Naive thymus-derived CD8-positive, alpha-beta T cell (primary cell): Measurements from ENCODE around the gene POLE4. TPM values are rescaled to one million over a fixed set of nuclear protein-coding genes. Genes with fewer than 3 reads are reported as not detected.

Experiments
- ATAC-seq, 2 donors: fragments of 150-1000 bp; cut with Tn5 transposase in 1 of 2; sonication (Bioruptor Pico), chemical (Tn5 transposase) in 1 of 2; 1 replicate in 1 of 2; 2 replicates in 1 of 2; pipeline ENCODE4 v1.10.0; 2021; ENCODE audit warnings: mild to moderate bottlenecking in 2 of 2, moderate library complexity in 2 of 2
- POLR2A ChIA-PET: fragments of 350-600 bp; sonication (Branson Sonifier 250); formaldehyde crosslinking; loops from one replicate; lab custom pipeline; 2021; ENCODE audit warnings: antibody characterized with exemption; lab: Charles Lee
- DNase-seq, 10 donors: peaks; one replicate each; pipeline versions ENCODE4 v3.0.0 to v3.0.0-alpha.2; 2020 to 2022
- H3K27ac Mint-ChIP-seq, 10 donors: one replicate each; pipeline ENCODE4 v1.8.0; 2020 to 2022; ENCODE audit warnings: mild to moderate bottlenecking in 10 of 10, mixed read lengths in 10 of 10, moderate library complexity in 4 of 10, inconsistent platforms in 1 of 10
- H3K27me3 Mint-ChIP-seq, 5 donors: one replicate each; pipeline ENCODE4 v1.8.0; 2021 to 2022; ENCODE audit warnings: mixed read lengths in 5 of 5
- H3K36me3 Mint-ChIP-seq, 3 donors: one replicate each; pipeline ENCODE4 v1.8.0; 2020 to 2022; ENCODE audit warnings: mixed read lengths in 3 of 3, mild to moderate bottlenecking in 2 of 3, inconsistent platforms in 1 of 3
- H3K4me1 Mint-ChIP-seq, 4 donors: one replicate each; pipeline ENCODE4 v1.8.0; 2021 to 2022; ENCODE audit warnings: mixed read lengths in 4 of 4
- H3K4me3 Mint-ChIP-seq, 10 donors: one replicate each; pipeline ENCODE4 v1.8.0; 2020 to 2022; ENCODE audit warnings: mild to moderate bottlenecking in 10 of 10, mixed read lengths in 10 of 10, moderate library complexity in 6 of 10, inconsistent platforms in 1 of 10
- H3K9me3 Mint-ChIP-seq, 9 donors: one replicate each; pipeline ENCODE4 v1.8.0; 2020 to 2022; ENCODE audit warnings: mixed read lengths in 9 of 9, mild to moderate bottlenecking in 3 of 9, inconsistent platforms in 1 of 9, moderate library complexity in 1 of 9
- polyA plus RNA-seq, 3 donors: library from polyadenylated mRNA; unstranded; fragments of 300-500 nt; fragmentation: Illumina TruSeq; gene quantifications; one replicate each; pipeline ENCODE4 v1.2.3, GENCODE V29; 2021
- total RNA-seq, 8 experiments: library from RNA in 2 of 8; stranded (reverse) in 2 of 8; gene quantifications; one replicate each; pipeline ENCODE4 v1.2.3 and lab custom pipeline; 2021 to 2026

POLE4 gene
- total and polyA plus RNA-seq, 5 experiments from 2014 or later, result 49.0 to 163 (median 108) TPM

DNA sequence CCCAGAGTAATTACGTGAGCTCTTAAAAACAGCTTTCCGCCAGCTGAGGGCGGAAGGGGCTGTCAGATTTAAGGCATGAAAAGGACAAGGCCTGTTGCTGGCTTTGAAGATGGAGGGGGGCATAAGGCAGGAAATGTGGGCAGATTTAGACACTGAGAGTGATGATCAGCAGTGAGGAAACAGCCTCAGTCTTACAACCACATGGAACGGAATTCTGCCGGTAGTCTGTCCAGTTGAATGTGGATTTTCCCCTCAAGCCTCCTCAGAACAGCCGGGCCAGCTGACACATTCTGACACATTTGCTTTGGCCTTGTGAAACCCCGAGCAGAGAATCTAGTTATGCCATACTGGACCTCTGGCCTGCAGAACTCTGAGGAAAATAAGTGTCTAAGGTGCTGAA lies 16.6 kb downstream of the POLE4 start:
- peaks cover 0 to 39% (median 24%) of the 10 kb centered on the region in 3 donors for H3K36me3 Mint-ChIP-seq
- H3K27me3 Mint-ChIP-seq, result no peaks in the 10 kb centered on the region
- H3K4me3 Mint-ChIP-seq, result no peak overlapping the region
- POLR2A ChIA-PET, result no interaction called here
- H3K4me1 Mint-ChIP-seq, result peaks cover 3 to 9% (median 7%) of the 10 kb centered on the region in 4 donors
- DNase-seq, result no peak
- no peaks in the 10 kb centered on the region for H3K9me3 Mint-ChIP-seq
- ATAC-seq, result no peak
- H3K27ac Mint-ChIP-seq, result no peak overlapping the region

DNA sequence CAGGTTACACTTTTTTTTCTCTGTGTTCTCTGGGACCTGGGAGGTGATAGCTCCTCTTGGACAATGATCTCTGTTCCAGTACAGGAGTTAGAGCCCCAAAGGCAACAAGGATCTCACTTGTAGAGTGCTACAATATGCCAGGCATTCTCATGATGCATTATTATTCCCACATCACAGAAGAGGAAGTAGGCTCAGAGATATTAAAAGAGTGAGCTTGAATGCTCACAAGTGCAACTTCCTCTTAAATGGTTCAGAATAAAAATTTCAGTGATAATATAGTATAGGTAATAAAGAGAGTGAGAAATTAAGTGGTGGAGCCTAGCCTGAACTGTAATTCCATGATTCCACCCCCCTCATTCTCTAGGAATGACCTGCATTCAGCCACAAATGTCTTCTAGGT lies 21.4 kb downstream of the POLE4 start:
- no peak for ATAC-seq
- no peak overlapping the region for H3K4me3 Mint-ChIP-seq
- H3K9me3 Mint-ChIP-seq, result no peaks in the 10 kb centered on the region
- DNase-seq, result no peak
- POLR2A ChIA-PET, result no interaction called here
- H3K27me3 Mint-ChIP-seq, result no peaks in the 10 kb centered on the region
- H3K36me3 Mint-ChIP-seq, result peaks cover 0 to 30% (median 26%) of the 10 kb centered on the region in 3 donors
- no peak overlapping the region for H3K27ac Mint-ChIP-seq
- H3K4me1 Mint-ChIP-seq, result peaks cover 3 to 14% (median 9%) of the 10 kb centered on the region in 4 donors

DNA sequence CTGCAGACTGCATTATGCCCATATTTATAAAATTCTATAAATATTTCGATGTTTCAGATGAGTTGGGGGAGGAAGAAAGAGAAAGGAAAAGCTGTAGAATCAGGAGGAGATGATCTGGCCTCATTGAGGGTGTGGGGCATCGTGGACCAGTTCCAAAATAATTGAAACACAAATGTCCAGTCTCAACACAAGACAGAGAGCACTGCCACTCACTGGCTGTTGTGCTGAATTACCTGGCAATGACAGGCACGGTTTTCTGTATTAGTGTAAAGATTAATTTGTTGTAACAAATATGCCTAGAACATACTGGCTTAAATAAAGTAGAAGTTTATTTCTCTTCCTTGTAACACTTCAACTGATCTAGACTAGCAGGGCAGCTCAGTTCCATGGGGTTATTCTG lies 24.1 kb downstream of the POLE4 start:
- no peaks in the 10 kb centered on the region for H3K27me3 Mint-ChIP-seq
- H3K4me3 Mint-ChIP-seq, result no peak overlapping the region
- H3K36me3 Mint-ChIP-seq, result peaks cover 0 to 45% (median 14%) of the 10 kb centered on the region in 3 donors
- H3K9me3 Mint-ChIP-seq, result peaks cover 0 to 12% (median 0%) of the 10 kb centered on the region in 9 donors
- H3K27ac Mint-ChIP-seq, result no peak overlapping the region
- H3K4me1 Mint-ChIP-seq, result peaks cover 3 to 17% (median 7%) of the 10 kb centered on the region in 4 donors
- POLR2A ChIA-PET, result no interaction called here
- ATAC-seq, result no peak
- no peak for DNase-seq

DNA sequence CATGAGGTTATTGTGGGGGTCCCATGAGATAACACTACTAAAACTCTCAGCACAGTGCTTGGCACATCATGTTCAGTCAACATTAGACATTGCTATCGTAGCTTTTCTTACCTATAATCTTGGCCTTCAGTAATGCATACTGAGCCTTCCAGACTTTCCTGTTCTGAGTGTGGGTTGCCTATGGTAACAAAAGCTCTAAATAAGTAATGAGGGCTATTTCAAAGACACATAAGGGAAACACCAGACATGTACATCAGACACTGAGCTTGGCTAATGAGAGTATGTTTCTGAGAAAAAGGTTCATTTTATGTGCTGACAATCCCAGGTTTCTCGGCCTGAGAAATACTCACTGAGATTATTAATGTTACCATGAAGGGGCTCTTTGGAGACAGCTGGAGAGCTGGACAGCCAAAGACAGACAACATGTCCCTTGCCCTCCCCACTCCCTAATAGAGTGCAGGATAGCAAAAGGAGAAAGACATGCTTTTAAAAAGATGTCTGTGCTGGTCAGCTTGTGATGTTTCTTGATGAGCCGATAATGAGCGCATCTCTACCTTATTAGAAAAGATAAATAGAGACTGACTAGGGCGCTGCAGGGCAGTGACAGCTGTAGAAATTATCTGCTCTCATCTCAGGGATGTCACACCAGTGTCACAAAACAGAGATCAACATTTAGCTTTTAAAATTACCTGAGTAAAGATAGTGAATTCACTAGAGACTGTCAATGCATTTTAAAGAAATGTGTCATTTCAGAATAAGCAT lies 25.4 kb downstream of the POLE4 start:
- POLR2A ChIA-PET, result no interaction called here
- Mint-ChIP-seq H3K4me1 (peaks cover 3 to 17% (median 7%) of the 10 kb centered on the region in 4 donors), H3K27me3 (no peaks in the 10 kb centered on the region), H3K27ac (no peak overlapping the region), H3K9me3 (peaks cover 0 to 17% (median 0%) of the 10 kb centered on the region in 9 donors), H3K36me3 (peaks cover 0 to 46% (median 13%) of the 10 kb centered on the region in 3 donors), H3K4me3 (no peak overlapping the region)
- ATAC-seq (no peak), DNase-seq (no peak)

DNA sequence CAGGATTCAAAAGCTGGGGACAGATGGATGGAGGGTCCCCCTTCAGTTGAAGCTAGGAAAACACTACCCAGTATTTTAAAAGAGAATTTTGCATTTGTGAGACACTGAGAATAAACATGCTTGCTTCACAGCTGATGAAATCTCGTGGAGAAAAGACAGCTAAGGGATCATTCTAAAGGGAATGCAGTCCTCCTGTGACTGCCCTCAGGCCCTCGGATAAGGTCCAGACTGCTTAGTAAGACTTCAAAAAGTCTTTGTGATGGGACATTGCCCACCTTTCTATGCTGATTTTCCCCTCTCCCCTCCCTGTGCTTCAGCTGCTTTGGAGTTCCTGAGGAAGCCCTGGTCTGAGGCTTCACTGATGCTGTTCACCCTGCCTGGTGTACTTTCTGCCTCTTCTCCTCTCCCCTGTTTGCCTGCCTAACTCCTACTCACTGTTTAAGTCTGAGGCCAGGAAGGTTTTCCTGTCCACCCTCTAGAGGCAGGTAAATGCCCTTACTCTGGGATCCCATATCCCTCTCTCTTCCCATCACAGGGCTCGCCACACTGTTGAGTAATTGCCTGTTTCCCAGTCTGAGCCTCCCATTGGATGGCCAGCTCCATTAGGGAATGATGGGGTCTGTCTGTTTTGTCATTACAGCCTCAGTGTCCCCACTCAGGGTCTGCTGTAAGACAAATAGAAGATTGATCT lies 26.6 kb downstream of the POLE4 start:
- POLR2A ChIA-PET, result no interaction called here
- Mint-ChIP-seq H3K36me3 (peaks cover 8 to 44% (median 13%) of the 10 kb centered on the region in 3 donors), H3K27ac (peak overlapping the region in 2 of 10 donors; percentile 51 to 74), H3K9me3 (peaks cover 0 to 26% (median 0%) of the 10 kb centered on the region in 9 donors), H3K4me1 (peaks cover 0 to 10% (median 2%) of the 10 kb centered on the region in 4 donors), H3K4me3 (no peak overlapping the region), H3K27me3 (no peaks in the 10 kb centered on the region)
- DNase-seq (no peak), ATAC-seq (no peak)

DNA sequence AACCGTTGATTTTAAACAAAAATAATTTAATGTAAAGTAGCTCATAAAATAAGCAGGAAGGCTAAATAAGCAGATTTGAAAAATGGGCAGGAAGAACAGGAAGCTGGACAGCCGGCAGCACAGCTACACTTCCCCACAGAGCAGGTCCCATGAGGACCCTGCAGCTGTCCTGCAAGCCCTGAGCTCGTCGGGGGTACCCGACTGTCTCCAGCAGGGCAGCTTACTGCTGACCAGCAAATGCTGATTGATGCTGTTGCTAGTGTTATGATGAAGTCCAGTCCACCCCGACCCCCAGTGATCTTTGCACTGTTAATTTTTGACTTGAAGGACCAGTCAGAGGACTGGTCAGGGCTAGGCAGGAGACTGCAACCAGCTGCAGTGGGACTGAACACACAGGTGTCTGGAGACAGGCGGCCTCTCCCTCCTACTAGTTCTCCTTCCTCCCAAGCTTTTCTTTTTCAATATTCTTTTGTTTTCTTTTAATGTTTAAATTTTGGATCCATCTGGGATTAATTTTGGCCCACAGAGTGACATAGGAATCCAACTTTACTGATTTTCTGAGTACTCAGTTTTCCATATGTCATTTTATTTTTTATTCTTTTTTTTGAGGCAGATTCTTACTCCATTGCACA lies 27.7 kb downstream of the POLE4 start:
- ATAC-seq, result no peak
- POLR2A ChIA-PET, result no interaction called here
- Mint-ChIP-seq H3K27ac (no peak overlapping the region), H3K4me3 (no peak overlapping the region), H3K4me1 (peaks cover 0 to 5% (median 2%) of the 10 kb centered on the region in 4 donors), H3K9me3 (peaks cover 0 to 26% (median 0%) of the 10 kb centered on the region in 9 donors), H3K27me3 (no peaks in the 10 kb centered on the region), H3K36me3 (peaks cover 10 to 44% (median 11%) of the 10 kb centered on the region in 3 donors)
- no peak for DNase-seq

DNA sequence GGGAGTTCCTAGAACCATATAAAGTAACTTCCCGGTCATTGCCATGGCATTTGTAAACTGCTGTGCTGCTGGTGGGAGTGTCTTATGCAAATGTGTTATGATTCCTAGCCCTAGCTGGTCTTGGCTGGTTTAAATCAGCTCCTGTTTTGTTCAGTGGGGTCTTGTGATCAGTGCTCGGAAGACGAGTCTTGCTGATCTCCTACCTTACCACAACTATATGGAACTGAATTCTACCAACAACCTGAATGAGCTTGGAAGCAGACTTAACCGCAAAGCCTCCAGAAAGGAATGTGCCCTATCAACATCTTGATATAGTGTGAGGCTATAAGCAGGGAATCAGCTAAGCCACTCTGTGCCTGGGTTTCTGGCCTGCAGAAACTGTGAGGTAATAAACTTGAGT lies 33.5 kb downstream of the POLE4 start:
- peaks cover 2 to 7% (median 3%) of the 10 kb centered on the region in 4 donors for H3K4me1 Mint-ChIP-seq
- no peak for ATAC-seq
- POLR2A ChIA-PET, result no interaction called here
- H3K36me3 Mint-ChIP-seq, result peaks cover 9 to 22% (median 11%) of the 10 kb centered on the region in 3 donors
- no peaks in the 10 kb centered on the region for H3K27me3 Mint-ChIP-seq
- H3K27ac Mint-ChIP-seq, result no peak overlapping the region
- H3K4me3 Mint-ChIP-seq, result no peak overlapping the region
- DNase-seq, result no peak
- peaks cover 0 to 25% (median 0%) of the 10 kb centered on the region in 9 donors for H3K9me3 Mint-ChIP-seq

DNA sequence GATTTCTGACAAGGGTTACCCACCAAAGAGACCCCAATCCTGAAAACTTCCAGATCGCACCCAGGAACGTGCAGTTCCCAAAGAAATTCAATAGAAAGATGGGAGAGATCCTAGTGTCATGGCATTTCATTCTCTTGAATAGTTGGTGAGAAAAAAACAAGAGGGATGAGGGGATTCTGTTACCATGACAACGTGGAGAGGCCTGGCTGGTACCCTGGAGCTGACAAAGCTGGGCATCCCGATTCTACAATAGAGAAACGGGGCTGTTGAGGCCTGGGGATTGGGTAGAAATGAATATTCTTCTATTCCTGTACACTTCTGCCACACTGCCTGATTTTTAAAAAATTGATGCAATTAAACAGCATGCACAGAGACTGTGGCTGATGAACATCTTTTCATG lies 41.0 kb downstream of the POLE4 start:
- Mint-ChIP-seq H3K27ac (no peak overlapping the region), H3K27me3 (no peaks in the 10 kb centered on the region), H3K4me1 (peaks cover 0 to 2% (median 0%) of the 10 kb centered on the region in 4 donors), H3K9me3 (peaks cover 0 to 5% (median 0%) of the 10 kb centered on the region in 9 donors), H3K4me3 (no peak overlapping the region), H3K36me3 (peaks cover 3 to 42% (median 22%) of the 10 kb centered on the region in 3 donors)
- POLR2A ChIA-PET, result no interaction called here
- DNase-seq (no peak), ATAC-seq (no peak)

DNA sequence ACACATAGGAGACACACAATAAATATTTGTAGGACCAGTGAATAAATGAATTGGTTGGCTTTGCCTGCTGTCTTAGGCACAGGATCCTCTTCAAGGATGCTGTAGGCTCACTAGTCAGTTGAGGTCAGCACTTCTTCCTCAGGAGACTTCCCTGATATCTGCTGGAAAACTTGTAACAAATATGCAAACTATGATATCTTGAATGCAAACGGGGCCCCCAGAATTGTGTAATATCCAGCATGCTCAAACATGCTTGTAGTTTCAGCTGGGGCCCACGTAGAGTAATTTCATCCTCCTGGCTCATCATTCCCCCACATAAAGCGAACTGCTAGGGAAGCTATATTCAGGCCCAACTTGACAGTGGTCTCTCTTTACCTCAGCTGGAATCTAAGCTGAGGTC lies 43.6 kb downstream of the POLE4 start:
- Mint-ChIP-seq H3K27ac (no peak overlapping the region), H3K4me3 (no peak overlapping the region), H3K4me1 (peaks cover 0 to 4% (median 0%) of the 10 kb centered on the region in 4 donors), H3K36me3 (peaks cover 15 to 44% (median 30%) of the 10 kb centered on the region in 3 donors), H3K9me3 (peaks cover 0 to 6% (median 1%) of the 10 kb centered on the region in 9 donors), H3K27me3 (no peaks in the 10 kb centered on the region)
- DNase-seq (no peak), ATAC-seq (no peak)
- POLR2A ChIA-PET, result no interaction called here

DNA sequence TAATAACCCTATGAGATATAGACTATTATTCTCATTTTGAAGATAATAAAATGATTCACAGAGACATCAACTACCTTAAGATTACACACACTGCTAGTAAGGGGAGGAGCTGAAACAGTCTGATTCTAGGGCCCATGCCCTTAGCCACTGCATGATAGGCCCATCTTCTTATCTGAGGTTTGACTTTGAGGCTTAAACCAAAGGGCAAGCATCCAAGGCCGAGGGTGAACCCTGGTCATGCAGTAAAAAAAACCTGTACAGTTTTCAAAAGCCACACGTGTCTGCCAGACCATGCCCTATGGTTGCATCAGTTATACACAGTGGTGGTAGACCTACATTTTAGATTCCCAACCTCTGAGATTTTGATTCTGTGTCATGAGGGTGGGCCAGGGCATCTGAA lies 44.8 kb downstream of the POLE4 start:
- POLR2A ChIA-PET, result no interaction called here
- no peaks in the 10 kb centered on the region for H3K27me3 Mint-ChIP-seq

DNA sequence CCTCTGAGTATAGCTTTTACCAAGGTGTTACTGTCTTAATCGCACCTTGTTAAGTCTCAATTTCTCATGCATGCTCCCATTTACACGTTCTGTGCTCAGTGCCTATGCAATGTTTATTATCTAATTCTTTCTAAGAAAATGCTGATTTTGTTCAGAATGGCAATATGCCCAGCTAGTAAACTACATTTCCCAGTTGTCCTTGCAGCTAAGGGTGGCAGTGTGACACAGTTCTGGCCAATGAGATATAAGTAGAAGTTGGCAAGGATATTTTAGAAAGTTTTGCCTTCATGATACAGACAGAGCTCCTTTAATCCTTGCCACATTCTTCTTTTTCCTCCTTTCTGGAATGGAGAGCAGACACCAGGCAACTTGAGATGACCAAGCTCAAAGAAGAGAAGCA lies 45.3 kb downstream of the POLE4 start:
- POLR2A ChIA-PET, result no interaction called here
- DNase-seq (no peak), ATAC-seq (no peak)
- Mint-ChIP-seq H3K4me3 (no peak overlapping the region), H3K27me3 (no peaks in the 10 kb centered on the region), H3K36me3 (peaks cover 21 to 43% (median 23%) of the 10 kb centered on the region in 3 donors), H3K27ac (no peak overlapping the region), H3K9me3 (peaks cover 0 to 6% (median 0%) of the 10 kb centered on the region in 9 donors), H3K4me1 (peaks cover 0 to 4% (median 0%) of the 10 kb centered on the region in 4 donors)

More for the DNA sequence above, 44.8 kb downstream of the POLE4 start:
- Mint-ChIP-seq H3K4me3 (no peak overlapping the region), H3K36me3 (peaks cover 17 to 44% (median 24%) of the 10 kb centered on the region in 3 donors), H3K9me3 (peaks cover 0 to 6% (median 0%) of the 10 kb centered on the region in 9 donors), H3K27ac (no peak overlapping the region), H3K4me1 (peaks cover 0 to 4% (median 0%) of the 10 kb centered on the region in 4 donors)
- ATAC-seq (no peak), DNase-seq (no peak)

DNA sequence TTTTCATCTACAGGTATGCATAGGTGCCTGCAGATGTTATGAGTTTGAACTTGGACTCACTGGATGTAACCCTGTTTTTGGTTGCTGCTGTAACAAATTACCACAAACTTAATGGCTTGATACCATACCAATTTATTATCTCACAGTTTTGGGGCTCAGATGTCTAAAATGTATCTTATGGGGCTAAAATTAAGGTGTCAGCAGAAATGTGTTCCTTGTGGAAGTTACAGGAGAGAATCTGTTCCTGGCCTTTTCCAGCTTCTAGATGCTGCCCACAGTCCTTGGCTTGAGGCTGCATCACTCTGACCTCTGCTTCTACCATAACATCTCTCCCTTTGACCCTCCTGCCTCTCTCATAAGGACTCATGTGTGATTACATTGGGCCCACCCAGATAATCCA lies 47.6 kb downstream of the POLE4 start:
- H3K27me3 Mint-ChIP-seq, result no peaks in the 10 kb centered on the region
- POLR2A ChIA-PET, result no interaction called here
- ATAC-seq (no peak), DNase-seq (no peak)
- peaks cover 21 to 30% (median 21%) of the 10 kb centered on the region in 3 donors for H3K36me3 Mint-ChIP-seq
- peaks cover 0 to 6% (median 0%) of the 10 kb centered on the region in 9 donors for H3K9me3 Mint-ChIP-seq
- peaks cover 0 to 4% (median 0%) of the 10 kb centered on the region in 4 donors for H3K4me1 Mint-ChIP-seq
- no peak overlapping the region for H3K27ac Mint-ChIP-seq
- no peak overlapping the region for H3K4me3 Mint-ChIP-seq
